PC-3 (cell line): ENCODE results near the gene PLIN1.

Source experiments
- CTCF ChIP-seq: fragments of 300-600 bp; sonication (generic); conservative IDR thresholded peaks from 2 replicates; pipeline ENCODE4 v1.5.1; 2017; ENCODE audit warnings: antibody characterized with exemption, low read depth, mild to moderate bottlenecking, low read length
- EZH2 ChIP-seq: fragments of 300-600 bp; sonication (generic); IDR thresholded peaks from one replicate; pipeline ENCODE4 v1.6.1; 2017; ENCODE audit warnings: antibody characterized with exemption, mild to moderate bottlenecking, low read length; ENCODE audit not compliant: unreplicated experiment
- EZH2phosphoT487 ChIP-seq: fragments of 300-600 bp; sonication (generic); IDR thresholded peaks from 2 replicates; pipeline ENCODE4 v1.6.1; 2018; ENCODE audit warnings: mild to moderate bottlenecking, antibody characterized with exemption, low read length, borderline replicate concordance

DNA sequence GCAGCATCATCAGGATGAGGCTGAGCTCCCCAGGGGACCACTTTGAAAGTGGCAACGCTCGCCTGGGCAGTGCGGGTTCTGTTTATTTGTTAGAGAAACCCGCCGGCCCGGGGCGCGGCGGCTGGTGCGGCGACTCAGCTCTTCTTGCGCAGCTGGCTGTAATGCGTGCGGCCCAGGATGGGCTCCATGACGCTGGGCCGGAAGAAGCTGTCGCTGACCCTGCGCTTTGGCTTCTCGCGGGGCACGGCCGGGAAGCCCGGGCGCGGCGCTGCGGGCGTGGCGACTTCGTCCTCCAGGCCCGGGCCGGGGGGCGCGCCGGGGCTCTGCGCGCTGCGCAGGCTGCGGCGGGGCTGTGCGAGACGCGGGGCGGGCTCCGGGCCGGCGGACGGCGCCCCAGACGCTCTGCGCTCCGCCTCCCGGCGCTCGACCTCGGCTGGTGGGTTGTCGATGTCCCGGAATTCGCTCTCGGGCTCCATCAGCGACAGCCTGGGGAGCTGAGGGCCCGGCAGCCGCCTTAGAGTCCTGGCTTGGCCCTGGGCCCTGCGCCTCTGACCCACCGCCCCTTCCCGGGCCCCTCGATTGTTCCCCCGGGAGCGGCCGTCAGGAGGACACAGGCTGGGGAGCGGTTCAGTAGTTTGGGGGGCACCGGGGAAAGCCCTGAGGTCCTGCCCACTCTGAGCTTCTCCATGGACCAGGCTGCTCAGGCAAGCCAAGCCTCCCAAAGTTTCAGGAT, 13.6 kb downstream of the PLIN1 start:
- TF ChIP-seq CTCF (no peak), EZH2 (no peak), EZH2phosphoT487 (no peak)
